Gastrocnemius medialis (tissue), 4 donors: ENCODE results near the gene NUMB.

Source experiments
- CTCF ChIP-seq, 5 experiments: fragments of 450-650 bp in 3 of 5; fragments of 200-600 bp in 2 of 5; sonication (generic) in 2 of 5; IDR thresholded peaks in 4 of 5; conservative IDR thresholded peaks in 1 of 5; 1 replicate in 4 of 5; 2 replicates in 1 of 5; pipeline ENCODE4 v1.5.1; 2016 to 2019; ENCODE audit warnings: antibody characterized with exemption in 5 of 5, mild to moderate bottlenecking in 3 of 5, moderate library complexity in 3 of 5
- POLR2A ChIP-seq, 2 donors: fragments of 450-650 bp; IDR thresholded peaks; one replicate each; pipeline ENCODE4 v1.6.1; 2017; ENCODE audit warnings: antibody characterized with exemption in 2 of 2, mild to moderate bottlenecking in 2 of 2, moderate library complexity in 2 of 2

GRCh38 chr14:73245480-73246325 is 212.6 kb downstream of the NUMB start:
- TF ChIP-seq CTCF (IDR thresholded peaks at IDR 0.05 in 4 of 5, conservative IDR thresholded peaks at IDR 0.05 in 1 of 5) (no peak), POLR2A (IDR thresholded peaks at IDR 0.05) (no peak)
